ENCODE measurements around the gene SNAPC5.
"Not testable (repeated sequence)": the region's sequence is repeated elsewhere in the genome, so short reads cannot be mapped to it uniquely, and the experiment has no call there.

The SNAPC5 gene

DNA sequence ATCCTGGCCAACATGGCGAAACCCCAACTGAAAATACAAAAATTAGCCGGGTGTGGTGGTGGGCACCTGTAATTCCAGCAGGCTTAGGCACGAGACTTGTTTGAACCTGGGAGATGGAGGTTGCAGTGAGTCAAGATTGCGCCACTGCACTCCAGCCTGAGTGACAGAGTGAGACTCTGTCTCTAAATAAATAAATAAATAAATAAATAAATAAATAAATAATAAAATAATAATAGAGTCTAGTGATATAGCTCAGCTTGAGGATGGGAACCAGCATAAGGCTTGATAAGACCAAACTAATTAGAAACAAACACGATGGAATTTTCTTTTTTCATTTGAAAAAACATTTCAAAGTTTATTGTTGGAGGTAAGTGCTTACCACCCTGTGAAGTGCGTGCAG is 36.3 kb downstream of the SNAPC5 start:
- FAIRE-seq, result not testable (repeated sequence)

DNA sequence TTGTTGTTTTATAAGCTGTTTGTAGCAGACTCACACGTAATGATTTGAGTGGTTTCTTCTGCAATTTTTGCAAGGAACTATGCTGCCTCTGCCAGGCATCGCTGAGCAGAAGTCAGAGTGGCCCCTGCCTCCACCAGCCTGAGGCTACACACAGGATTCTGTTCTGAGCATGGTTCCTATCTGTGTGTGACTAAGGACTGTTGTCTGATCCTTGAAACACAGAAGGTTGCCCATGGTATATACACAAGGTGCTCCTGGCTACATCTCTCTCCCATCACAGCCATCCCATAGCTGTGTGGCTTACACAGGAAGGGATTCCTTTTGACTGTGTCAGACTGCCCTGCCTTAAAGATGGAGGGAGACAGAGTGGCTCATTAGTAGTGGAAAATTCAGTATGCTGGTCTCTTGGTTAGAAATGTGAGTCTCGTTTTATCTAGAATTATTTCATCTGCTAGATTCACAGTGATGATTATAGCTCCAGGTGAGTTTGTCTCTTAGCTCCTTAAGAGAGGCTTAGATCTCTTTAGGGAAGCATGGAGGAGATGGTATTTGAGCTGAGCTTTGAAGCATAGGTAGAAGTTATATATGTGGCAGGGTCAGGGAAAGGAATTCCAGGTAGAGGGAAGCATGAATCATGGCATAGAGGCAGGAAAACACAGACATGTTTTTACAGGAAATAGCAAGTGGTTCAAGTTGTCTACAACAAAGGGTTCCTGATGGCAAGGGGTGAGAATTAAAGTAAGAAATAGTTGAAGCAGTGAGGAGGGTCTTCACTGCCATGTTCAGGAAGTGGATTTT is 37.5 kb downstream of the SNAPC5 start:
- DNase-seq (ENCODE audit: insufficient read length, low spot score) (no peak), FAIRE-seq (no peak)

More for the DNA sequence above, 36.3 kb downstream of the SNAPC5 start:
- not testable (repeated sequence) for DNase-seq (ENCODE audit: insufficient read length, low spot score)

- DNase-seq (ENCODE audit: insufficient read length, low spot score) (no peak), FAIRE-seq (no peak)
These were observed 41.4 kb downstream of the SNAPC5 start for GRCh38 chr15:66456211-66456610.

- no peak for FAIRE-seq
- no peak for DNase-seq (ENCODE audit: insufficient read length, low spot score)
These were observed 43.4 kb downstream of the SNAPC5 start for GRCh38 chr15:66454143-66454542.

- FAIRE-seq, result no peak
- no peak for DNase-seq (ENCODE audit: insufficient read length, low spot score)
These were observed 44.5 kb downstream of the SNAPC5 start for GRCh38 chr15:66452971-66453580.

- DNase-seq (ENCODE audit: insufficient read length, low spot score) (no peak), FAIRE-seq (no peak)
These were observed 45.1 kb downstream of the SNAPC5 start for GRCh38 chr15:66452420-66452819.
